Measurements from ENCODE around the gene CSMD2. TPM values are rescaled to one million over a fixed set of nuclear protein-coding genes. Genes with fewer than 3 reads are reported as not detected.

CSMD2 gene
- total RNA-seq, 1 experiment from 2014 or later: 0.22 TPM

DNA sequence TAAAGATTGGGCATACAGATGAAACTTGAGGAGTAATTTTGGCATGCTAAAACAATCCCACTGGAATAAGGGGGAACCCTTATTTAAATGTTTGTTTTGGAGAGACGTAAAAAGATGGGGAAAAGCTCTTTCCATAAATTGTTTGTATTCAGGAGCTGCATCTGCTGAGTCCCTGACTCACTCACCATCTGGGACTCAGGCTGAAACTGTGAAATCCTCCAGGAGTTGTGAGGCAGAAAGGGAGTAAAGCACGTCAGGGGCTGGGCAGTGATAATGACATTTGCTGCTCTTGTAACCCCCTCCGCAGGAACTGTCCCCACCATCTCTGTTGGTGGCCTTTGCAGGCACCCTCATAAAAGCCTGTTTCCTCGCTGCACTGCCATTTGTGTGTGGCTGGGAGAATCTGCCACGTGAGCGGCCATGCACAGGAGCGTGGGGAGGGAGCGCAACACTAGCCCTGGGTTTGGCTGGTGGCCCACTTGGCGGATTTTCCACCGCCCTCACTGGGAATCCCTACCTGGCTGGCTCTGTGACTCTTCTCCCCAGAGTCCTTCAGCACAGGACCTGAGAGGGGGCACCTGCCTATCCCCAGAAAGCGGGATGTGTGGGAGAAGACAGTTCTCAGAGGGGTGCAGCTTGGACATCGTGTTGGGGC, 647.3 kb downstream of the CSMD2 start:
- Histone ChIP-seq H3K79me2 (ENCODE audit: insufficient read depth, low read length) (no peaks in the 10 kb centered on the region), H3K9ac (ENCODE audit: low read length) (no peak overlapping the region), H3K27ac (ENCODE audit: low read depth, low read length) (no peak overlapping the region; the same call in 1 of the 2 replicates), H3K9me2 (ENCODE audit: insufficient read depth) (no peaks in the 10 kb centered on the region), H3K36me3 (ENCODE audit: control insufficient read depth in 1 of 2, insufficient read depth in 2 of 2, low read length in 2 of 2) (no peaks in the 10 kb centered on the region), H4K20me1 (ENCODE audit: insufficient read depth) (no peaks in the 10 kb centered on the region), H3K4me2 (ENCODE audit: low read length) (no peak overlapping the region), H3K4me1 (ENCODE audit: control insufficient read depth in 1 of 2, insufficient read depth in 2 of 2, low read length in 2 of 2) (peaks cover 10 to 15% of the 10 kb centered on the region in 2 experiments; a peak in 3 of 4 replicates), H3K27me3 (ENCODE audit: insufficient read depth, low read length) (no peaks in the 10 kb centered on the region), H3K4me3 (replicated peaks in 1 of 2; ENCODE audit: low read depth in 1 of 2, low read length in 2 of 2) (no peak overlapping the region), H2AFZ (ENCODE audit: low read depth, low read length, poor library complexity, severe bottlenecking) (no peak overlapping the region), H3K9me3 (ENCODE audit: control insufficient read depth in 1 of 2, insufficient read depth in 1 of 2, low read depth in 1 of 2, low read length in 2 of 2) (no peaks in the 10 kb centered on the region)
- RAD21 ChIA-PET (ENCODE audit: low non-redundant PET in 1 of 2, low total read pairs in 2 of 2, uncharacterized antibody in 2 of 2, unreplicated experiment in 2 of 2): no interaction called here
- ATAC-seq (no peak), DNase-seq (ENCODE audit: low read depth, low spot score) (no peak)
- POLR2A ChIA-PET: no interaction called here
- no peak for TF ChIP-seq SIN3A (IDR thresholded peaks at IDR 0.05; ENCODE audit: low read depth)
- TF ChIP-seq POLR2AphosphoS5 (IDR thresholded peaks at IDR 0.05; ENCODE audit: low read depth, low read length): no peak
- TF ChIP-seq EZH2phosphoT487 (IDR thresholded peaks at IDR 0.05; ENCODE audit: borderline replicate concordance): no peak
- no peak for TF ChIP-seq FOSL1 (IDR thresholded peaks at IDR 0.05; ENCODE audit: low read depth)
- TF ChIP-seq, protein P1, sequence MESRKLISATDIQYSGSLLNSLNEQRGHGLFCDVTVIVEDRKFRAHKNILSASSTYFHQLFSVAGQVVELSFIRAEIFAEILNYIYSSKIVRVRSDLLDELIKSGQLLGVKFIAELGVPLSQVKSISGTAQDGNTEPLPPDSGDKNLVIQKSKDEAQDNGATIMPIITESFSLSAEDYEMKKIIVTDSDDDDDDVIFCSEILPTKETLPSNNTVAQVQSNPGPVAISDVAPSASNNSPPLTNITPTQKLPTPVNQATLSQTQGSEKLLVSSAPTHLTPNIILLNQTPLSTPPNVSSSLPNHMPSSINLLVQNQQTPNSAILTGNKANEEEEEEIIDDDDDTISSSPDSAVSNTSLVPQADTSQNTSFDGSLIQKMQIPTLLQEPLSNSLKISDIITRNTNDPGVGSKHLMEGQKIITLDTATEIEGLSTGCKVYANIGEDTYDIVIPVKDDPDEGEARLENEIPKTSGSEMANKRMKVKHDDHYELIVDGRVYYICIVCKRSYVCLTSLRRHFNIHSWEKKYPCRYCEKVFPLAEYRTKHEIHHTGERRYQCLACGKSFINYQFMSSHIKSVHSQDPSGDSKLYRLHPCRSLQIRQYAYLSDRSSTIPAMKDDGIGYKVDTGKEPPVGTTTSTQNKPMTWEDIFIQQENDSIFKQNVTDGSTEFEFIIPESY (IDR thresholded peaks at IDR 0.05; ENCODE audit: extremely low read depth, insufficient replicate concordance, low read length): no peak
- no peak for TF ChIP-seq POLR2A (IDR thresholded peaks at IDR 0.05; ENCODE audit: borderline replicate concordance, extremely low read depth, insufficient read depth, insufficient read length)
- no peak for TF ChIP-seq ZNF274 (IDR thresholded peaks at IDR 0.05; ENCODE audit: low read depth, low read length)
- no peak for TF ChIP-seq SRF (IDR thresholded peaks at IDR 0.05; ENCODE audit: low read depth)
- TF ChIP-seq YY1 (IDR thresholded peaks at IDR 0.05; ENCODE audit: extremely low read depth, insufficient replicate concordance, low read depth, low read length): no peak
- no peak for TF ChIP-seq TCF7L2 (IDR thresholded peaks at IDR 0.05; ENCODE audit: borderline replicate concordance, extremely low read depth, insufficient read depth, insufficient read length)
- no peak for TF ChIP-seq CBX3 (IDR thresholded peaks at IDR 0.05; ENCODE audit: low read depth)
- intact Hi-C loops (cut with micrococcal nuclease): no loop called here
- no TSS peak for BruUV-seq (replicated peaks)
- CTCF ChIA-PET: no interaction called here
